CD4-positive, alpha-beta T cell treated with Interleukin-1 beta for 1 hour (primary cell): ENCODE measurements around the gene KIAA0232.

Experiments used
- DNase-seq, 2 donors: peaks; one replicate each; pipeline ENCODE4 v3.0.0-alpha.2; 2020 to 2022

KIAA0232 gene, protein sequence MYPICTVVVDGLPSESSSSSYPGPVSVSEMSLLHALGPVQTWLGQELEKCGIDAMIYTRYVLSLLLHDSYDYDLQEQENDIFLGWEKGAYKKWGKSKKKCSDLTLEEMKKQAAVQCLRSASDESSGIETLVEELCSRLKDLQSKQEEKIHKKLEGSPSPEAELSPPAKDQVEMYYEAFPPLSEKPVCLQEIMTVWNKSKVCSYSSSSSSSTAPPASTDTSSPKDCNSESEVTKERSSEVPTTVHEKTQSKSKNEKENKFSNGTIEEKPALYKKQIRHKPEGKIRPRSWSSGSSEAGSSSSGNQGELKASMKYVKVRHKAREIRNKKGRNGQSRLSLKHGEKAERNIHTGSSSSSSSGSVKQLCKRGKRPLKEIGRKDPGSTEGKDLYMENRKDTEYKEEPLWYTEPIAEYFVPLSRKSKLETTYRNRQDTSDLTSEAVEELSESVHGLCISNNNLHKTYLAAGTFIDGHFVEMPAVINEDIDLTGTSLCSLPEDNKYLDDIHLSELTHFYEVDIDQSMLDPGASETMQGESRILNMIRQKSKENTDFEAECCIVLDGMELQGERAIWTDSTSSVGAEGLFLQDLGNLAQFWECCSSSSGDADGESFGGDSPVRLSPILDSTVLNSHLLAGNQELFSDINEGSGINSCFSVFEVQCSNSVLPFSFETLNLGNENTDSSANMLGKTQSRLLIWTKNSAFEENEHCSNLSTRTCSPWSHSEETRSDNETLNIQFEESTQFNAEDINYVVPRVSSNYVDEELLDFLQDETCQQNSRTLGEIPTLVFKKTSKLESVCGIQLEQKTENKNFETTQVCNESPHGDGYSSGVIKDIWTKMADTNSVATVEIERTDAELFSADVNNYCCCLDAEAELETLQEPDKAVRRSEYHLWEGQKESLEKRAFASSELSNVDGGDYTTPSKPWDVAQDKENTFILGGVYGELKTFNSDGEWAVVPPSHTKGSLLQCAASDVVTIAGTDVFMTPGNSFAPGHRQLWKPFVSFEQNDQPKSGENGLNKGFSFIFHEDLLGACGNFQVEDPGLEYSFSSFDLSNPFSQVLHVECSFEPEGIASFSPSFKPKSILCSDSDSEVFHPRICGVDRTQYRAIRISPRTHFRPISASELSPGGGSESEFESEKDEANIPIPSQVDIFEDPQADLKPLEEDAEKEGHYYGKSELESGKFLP (N-terminal part only)

DNA sequence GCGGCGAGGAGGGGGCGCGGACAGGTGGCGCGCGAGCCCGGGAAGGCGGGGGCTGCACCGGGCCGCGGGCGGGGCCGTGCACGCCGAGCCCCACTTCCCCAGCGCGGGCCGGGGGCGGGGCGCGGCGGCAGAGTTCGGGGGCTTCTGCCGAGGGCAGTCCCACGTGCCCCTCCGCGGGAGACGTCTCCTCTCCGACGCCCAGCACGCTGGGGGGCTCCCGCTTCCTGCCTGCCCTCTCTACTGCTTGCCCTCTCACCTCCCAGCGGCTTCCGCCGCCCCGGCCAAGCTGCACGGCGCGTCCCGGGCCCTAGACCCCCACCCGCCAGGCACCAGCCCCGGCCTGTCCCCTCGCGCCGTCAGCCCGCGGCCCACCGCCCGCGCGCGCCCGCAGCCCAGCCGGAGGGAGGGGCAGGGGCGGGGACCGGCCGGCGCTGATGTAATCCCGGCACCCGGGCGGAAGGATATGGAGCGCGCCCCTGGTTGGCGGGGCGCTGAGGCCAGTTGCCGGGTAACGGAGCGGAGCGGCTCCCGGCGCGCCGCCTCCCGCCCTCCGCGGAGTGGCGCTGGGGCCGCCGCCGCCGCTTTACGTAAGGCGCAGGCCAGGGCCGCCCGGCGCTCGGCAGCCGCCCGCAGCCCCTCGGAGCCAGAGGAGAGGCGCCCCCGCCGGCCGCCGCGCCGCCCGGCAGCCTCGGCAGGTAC is at the start of gene KIAA0232:
Gene KIAA0232 (plus strand): TSS at position 581 of the 699 bp plus-strand sequence. CDS start 41,727 bp downstream, outside the sequence.
- DNase-seq: peak; percentile 90 to 92

DNA sequence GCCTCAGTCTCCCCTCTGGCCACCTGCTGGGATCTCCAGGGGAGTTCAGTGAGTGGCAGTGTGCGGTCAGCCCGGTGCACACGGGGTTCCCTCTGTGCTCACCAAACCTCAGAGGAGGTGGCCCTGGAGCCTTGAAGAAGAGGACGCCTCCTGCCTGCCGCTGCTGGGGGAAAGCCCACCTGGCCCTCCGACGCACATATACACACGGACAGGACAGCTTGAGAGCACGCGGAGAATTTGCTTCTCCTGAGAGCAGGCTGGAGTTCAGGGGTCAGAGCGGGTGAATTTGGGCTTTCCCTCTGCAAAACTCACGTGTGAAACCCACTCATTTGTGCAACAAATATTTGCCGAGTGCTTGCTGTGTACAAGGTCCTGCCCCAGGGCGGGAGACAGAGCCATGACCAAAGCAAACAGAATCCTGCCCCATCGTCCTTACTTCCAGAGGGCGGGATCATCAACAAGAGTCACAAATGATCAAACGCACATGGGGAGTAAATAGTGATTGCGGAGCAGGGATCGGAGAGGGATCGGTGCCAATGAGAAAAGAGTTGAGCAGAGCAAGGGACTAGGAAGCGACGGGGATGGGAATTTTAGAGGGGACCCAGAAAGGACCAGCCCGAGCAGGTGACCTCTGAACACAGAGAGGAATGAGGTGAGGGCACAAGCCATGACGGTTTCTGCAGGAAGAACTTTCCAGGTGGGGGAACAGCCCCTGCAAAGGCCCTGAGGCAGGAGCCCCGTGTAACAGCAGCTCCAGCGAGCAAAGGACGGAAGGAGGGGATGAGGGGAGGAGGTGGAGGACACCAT is 49.0 kb upstream of the KIAA0232 start:
- DNase-seq: no peak

DNA sequence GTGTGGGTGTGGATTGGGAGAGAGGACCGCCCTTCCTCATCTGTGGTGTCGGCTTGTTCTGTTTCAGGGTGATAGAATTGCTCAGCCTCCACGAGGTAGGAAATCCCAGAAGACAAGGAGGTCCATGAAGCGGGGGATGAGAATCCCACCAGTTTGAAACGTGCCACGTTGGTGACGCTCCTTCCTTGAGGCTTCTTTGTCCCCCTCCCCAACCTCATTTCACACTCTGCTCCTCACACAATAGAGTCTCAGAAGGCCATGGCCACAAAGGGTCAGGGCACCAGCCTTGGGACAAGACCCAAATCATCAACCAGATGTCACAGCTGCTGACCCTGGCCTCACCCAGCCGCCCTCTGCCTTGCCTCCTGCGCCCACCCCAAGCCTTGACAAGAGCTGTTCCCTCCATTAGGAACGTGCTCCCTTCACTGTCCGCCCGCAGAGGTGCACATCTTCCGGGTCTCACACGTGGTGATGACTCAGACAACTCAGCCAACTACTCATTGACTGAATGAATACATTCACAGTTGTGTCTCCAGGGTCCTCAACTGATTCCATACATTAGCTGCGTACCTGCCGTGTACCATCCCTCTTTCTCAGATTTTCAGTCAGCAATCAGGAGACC is 48.3 kb upstream of the KIAA0232 start:
- DNase-seq: no peak

DNA sequence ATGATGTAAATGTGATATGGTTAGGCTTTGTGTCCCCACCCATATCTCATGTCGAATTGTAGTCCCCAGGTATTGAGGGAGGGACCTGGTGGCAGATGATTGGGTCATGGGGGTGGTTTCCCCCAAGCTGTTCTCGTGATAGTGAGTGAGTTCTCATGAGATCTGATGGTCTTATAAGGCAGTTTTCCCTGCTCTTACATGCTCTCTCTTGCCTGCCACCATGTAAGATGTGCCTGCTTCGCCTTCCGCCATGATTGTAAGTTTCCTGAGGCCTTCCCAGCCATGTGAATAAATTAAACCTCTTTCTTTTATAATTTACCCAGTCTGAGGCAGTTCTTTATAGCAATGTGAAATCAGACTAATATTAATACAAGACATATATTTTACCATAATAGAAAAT is 42.6 kb upstream of the KIAA0232 start:
- no peak for DNase-seq

DNA sequence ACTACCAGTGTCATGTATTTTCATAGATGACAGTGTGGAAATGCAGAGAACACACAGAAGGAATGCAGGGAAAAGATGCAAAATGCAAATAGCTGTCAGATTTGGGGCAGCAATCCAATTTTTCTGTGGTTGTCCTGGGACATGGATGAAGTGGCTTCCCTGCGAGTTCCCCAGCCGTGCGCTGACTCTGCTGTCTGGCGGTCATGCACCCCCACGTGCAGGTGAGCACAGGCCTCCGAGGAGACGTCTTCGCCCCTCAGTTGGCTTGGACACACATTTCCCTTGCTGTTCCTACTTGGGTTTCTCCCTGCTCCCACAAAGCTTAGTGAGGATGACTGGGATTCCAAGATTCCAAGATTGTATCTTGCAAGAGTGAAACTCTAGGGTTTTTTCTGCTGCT is 42.2 kb upstream of the KIAA0232 start:
- DNase-seq: no peak

DNA sequence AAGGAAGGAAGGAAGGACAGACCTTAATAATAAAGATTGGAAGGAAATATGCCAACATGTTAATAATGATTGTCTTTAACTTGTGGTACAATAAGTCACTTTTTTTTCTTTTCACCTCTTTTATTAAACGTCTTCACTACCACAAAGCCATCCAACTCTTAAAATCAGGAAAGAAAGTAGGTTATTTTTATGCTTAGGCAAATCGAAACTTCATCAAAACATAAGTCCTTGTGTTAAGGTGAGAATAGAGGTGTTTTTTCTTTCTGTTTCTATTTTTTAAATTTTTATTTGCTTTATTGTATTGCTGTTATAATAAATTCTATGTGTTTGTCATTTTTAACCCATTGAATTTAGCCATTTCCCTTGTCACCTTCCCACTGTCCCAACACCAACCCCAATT is 40.0 kb upstream of the KIAA0232 start:
- no peak for DNase-seq

DNA sequence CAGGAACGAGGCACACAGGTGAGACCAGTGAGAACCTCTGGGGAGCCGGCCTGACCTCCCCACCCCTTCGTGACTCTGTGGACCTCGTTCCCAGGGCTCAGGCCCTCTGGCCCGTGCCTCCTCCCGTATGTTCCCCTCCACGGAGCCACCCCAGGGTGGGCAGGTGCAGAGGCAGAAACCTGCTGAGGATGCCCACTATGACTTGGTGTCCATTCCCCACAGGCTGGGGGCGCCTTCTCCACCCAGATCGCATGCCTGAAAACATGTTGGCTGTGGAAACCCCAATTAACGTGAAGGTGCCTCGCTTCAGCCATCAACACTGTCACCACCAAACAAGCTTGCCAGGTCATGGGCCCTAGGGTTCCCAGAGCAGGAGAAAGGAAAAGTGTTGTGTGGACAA is 39.5 kb upstream of the KIAA0232 start:
- no peak for DNase-seq

DNA sequence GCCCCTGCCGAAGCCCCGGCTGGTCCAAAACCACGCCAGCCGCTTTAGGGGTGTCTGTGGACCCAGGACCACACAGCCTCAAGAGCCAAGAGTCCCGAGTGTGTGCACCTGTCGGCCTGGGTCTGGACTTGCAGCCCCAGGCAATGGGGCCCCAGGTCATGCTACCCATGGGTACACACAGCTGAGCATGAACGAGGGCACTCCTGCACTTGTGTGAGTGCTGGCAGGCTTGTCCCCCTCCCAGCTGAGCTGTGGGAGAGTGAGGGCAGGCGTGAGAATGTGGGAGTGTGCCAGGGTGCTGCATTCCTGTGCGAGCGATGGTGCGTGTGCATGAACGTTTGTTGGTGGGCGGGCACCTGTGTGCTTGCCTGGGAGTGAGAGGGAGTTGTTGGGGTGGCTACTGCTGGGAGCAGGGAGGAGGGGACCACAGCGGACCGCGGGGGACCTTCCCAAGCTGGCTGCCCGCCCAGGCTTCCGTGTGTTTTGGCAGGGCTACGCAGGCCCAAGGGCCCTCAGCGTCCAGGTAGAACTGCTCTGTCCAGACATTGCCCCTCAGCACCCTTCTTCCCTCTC is 35.7 kb upstream of the KIAA0232 start:
- DNase-seq: no peak

DNA sequence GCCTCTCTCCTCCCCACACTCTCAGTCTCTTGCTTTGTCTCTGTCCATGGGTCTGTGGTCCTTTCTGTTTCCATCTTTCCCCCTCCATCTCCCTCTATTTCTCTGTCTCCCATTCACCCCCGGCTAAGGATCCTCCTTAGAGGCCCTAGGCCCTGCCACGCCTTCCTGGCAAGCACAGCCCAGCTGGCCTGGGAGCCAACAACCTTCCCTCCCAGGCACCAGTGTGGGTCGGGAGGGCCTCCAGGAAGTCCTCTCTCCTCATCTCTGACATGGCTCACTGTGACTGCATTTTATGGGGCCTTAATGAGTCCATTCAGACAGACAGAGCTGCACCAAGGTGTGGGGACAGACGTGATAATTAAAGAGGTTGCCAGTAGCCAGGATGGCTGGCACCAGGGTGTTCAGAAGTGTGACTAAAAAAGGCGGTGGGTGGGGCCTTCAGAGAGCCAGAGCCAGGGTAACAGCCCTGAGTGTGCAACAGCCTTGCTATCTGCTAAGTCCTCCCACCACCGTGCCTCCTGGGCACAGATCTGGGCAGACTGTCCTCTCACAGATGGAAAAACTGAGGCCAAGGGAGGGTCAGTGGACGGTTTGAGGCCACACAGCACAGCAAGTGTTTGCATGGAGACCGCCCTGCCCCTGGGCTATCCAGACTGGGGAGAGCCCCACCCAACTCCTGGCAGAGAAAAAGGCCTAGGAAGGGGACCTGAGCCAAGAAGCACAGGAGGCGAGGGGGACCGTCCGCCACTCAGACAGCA is 35.1 kb upstream of the KIAA0232 start:
- DNase-seq: no peak

DNA sequence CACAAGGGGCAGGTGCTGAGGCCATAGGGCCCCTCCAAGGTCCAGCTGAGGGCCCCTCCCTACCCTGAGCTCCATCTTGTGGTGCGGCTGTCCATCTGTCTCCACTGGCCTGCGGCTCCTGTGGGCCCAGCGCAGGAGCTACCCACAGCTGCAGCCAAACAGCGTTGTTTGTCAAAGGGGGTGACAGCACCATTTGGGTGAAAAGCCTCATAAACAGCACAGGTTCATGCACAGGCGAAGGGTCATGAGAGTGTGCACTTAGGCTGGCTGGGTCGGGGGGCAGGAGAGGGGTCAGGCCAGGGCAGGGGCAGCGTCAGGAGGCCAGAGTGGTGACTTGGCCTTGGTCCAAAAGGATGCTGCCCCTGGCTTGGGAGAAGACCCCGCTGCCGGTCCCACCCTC is 34.2 kb upstream of the KIAA0232 start:
- no peak for DNase-seq

DNA sequence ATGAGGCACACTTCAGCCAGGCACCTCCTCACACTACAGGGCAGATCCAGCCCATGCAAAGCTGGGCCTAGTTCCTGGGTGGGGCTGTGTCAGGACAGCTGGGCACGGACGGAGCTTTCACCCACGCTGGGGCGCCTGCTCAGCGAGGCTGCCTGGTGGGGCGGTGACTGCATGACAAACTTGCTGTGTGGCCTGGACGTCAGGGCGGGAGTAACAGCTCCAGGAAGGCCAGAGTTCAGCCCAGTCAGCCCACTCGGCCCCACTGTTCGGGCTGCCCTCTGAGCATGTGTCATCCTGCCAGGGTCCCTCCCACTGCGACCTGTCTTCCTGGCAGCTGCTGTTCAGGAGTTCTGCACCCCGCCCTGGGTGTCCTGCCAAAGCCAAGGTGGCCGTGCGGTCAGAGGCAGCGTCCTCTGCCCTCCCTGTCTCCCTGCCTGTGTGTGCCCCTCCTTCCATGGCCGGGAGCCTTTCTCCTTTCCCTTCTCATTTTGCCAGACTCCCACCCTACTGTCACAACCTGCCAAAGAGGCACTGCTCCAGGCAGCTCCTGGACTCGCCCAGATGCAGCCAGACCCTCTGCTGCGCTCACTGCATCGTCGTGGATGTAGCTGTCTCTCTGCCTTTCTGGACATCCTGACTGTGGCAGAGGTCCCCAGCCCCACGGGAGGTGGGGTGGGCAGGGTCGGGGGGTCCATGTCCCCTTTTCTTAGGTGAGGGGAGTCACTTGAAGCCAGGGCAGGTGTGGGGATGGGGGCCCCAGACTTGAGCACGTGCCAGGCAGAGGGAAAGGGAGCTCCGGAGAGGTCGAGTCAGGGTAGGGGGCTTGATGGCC is 33.0 kb upstream of the KIAA0232 start:
- DNase-seq: no peak

DNA sequence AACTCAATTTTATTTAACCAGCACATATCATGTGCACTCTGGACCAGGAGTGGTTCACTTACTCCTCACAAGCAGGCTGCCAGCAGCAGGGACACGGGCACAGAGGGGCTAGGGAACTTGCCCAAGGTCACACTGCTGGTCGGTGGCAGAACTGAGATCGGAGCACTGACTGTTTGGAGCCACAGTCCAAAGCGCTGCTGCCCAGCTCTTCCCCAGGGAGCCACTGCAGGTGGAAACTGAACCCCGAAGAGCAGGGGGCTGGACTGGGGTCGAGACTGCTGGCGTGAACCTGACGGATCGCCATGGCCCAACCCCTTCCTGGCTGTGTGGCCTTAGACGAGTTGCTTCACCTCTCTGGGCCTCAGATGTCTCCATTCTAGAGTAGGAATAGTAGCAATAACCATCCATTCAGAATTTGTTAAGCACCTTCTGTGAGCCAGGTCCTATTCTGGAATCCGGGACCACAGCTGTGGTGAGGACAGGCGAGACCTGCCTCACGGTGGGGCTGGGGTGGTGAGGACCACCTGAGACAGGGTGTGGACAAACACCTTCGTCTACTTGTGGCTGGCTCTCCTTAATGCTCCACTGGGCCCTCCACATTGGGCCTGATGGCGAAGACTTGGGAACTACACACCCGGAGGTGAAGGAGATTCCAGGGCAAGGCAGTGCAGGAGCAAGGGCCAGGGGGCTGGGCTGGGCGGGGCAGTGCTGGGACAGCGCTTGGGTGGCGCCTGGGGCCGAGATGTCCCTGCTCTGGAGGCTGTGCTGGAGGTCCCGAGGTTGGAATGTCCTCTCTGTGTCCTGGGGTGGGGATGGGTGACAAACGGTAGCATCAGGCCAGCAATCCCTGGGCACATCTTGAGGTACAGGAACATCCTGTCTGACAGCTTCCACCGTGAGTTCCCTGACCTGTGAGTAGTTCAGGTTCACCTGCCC is 32.0 kb upstream of the KIAA0232 start:
- DNase-seq: no peak

DNA sequence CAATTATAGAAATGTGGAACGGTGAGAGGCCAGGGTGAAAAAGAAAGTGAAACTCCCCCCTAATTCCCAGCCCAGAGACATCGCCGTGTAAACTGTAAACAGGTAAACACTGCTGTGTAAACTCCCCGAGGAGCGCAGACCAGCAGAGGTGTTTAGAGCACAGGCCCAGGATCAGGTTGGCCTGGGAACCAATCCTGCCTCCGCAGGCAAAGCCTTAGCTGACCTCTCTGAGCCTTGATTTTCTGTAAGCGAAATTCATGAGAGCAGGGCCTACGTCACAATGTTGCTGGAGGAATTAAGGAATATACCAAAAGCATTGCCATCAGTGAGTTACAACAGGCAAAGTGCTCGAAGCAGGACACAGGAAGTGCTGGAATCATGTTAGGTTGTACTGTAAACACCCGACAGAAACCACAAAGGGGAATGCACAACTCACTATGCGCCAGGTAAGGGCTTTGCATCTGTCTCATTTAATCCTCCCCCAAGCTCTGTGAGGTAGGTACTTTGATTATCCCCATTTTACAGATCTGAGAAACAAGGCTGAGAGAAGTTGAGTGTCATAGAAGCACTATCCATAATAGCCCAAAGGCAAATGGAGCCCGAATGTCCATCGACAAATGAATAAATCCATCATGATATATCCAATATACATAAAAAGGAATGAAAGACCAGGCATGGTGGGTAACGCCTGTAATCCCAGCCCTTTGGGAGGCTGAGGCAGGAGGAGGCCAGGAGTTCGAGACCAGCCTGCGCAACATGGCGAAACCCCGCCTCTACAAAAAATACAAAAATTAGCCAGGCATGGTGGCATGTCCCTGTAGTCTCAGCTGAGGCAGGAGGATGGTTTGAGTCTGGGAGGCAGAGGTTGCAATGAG is 30.7 kb upstream of the KIAA0232 start:
- no peak for DNase-seq

DNA sequence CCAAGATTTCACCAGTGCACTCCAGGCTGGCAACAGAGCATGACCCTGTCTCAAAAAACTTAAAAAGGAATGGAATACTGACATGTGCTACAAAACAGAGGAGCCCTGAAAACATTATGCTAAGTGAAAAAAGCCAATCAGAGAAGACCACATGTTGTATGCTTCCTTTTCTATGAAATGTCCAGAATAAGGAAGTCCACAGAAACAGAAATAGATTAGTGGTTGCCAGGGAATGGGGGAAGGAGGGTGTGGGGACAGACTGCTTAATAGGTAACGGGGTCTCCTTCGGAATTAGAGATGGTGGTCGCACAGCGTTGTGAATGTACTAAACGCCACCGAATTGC is 30.1 kb upstream of the KIAA0232 start:
- no peak for DNase-seq

DNA sequence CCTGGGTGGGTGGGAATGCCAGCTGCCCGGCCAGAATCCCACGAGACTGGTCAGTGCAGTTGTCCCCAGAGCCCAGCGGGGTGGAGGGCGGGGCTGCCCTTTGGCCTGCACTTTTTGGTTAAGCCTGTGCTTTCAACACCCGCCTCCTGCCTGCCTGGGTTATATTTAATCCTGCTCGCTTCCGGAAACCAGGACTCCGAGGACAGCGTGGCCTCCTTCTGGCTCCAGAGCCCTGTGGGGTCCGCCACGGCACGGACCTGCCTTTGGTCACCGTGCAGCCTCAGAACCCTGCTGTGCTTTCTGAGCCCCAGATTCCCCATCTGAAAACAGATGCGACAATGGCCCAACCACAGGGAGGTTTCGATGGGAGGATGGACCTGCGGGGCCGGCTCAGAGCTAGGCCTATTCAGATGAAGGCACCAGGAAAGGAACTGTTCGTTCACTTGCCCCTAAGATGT is 29.4 kb upstream of the KIAA0232 start:
- DNase-seq: no peak

DNA sequence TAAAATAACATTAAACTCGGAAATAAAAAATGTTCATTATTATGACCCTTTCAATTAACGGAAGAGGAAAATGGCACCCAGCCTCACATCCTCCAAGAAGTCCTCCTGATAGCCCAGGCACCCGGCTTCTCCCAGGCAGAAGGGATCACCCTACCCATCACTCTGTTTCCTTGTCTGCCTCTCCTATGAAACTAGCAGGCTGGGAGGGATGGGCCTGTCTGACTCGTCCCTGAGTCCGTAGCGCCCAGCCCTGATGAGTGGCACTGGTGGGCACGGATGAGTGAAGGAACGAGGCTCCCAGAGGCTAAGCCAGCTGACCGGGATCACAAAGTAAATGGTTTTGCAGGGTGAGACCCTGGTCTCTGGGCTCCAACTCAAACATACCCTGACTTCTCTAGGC is 28.6 kb upstream of the KIAA0232 start:
- no peak for DNase-seq

DNA sequence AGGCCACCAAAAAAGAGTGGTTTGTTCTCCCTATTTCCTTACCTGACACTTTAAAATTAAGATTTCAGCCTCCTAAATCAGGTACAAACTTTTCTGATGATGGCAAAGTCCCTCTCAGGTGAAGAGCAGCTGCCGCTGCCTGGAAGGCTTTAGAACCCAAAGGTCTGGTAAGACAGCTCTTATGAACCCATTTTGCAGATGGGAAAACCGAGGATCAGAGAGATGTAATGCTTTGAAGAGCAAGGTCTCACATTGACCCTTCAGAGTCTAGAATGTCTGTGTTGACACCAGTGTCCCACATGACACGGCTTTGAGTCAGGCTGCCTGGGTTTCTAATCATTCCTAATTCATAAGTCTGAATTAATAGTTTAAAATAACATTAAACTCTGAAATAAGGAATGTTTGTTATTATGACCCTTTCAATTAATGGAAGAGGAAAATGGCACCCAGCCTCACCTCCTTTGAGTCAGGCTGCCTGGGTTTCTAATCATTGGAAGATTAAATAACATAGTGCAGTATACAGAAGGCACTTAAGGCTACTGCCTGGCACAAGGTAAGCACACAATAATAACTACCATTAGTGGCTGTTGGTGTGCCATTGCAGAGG is 27.9 kb upstream of the KIAA0232 start:
- DNase-seq: no peak
